Measurements from ENCODE around the gene LRP10.
"Not testable (repeated sequence)": the region's sequence is repeated elsewhere in the genome, so short reads cannot be mapped to it uniquely, and the experiment has no call there.

The LRP10 gene

DNA sequence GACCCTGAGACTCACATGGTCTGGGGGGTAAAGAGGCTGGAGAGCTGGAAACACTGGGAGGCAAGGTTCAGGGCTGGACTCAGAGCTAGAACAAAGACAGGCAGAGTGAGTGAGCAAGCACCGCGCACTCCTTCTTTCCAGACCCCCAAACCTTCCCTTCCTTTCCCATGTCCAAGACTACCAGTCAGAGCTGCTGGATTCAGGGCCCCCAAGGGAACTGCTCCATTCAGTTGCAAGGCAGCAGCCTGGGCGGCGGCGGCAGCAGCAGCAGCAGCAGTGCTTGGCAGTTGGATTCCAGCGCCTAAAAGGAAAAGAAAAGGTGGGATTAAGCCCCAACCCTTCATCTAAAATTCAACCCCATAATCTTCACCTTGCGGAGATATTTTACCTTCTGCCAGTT, 30.3 kb downstream of the LRP10 start:
- Mint-ChIP-seq H3K4me3 (no peak overlapping the region), H3K9me3 (no peaks in the 10 kb centered on the region), H3K36me3 (ENCODE audit: low read depth) (peaks cover 47% of the 10 kb centered on the region), H3K27me3 (no peaks in the 10 kb centered on the region), H3K27ac (no peak overlapping the region), H3K4me1 (peaks cover 16% of the 10 kb centered on the region)
- no peak for ATAC-seq
- DNase-seq: no peak

DNA sequence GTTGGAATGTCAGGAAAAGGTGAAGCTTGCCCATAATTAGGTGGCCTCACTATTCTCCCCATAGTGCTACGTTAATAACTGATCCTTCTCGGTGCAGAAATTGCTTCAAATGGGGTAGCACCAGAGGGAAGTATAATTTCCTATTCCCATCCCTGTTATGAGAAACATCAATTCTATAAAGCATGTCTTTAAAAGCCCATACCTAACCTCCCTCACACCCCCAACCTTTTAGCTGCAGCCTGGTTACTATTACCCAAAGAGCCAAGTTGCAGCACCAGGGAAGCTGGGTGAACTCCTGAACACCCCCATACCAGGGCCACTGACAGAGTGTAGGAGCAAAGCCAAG, 32.2 kb downstream of the LRP10 start:
- Mint-ChIP-seq H3K27ac (no peak overlapping the region), H3K4me3 (no peak overlapping the region), H3K36me3 (ENCODE audit: low read depth) (peaks cover 45% of the 10 kb centered on the region), H3K4me1 (peaks cover 7% of the 10 kb centered on the region), H3K27me3 (no peaks in the 10 kb centered on the region), H3K9me3 (no peaks in the 10 kb centered on the region)
- no peak for ATAC-seq
- no peak for DNase-seq

DNA sequence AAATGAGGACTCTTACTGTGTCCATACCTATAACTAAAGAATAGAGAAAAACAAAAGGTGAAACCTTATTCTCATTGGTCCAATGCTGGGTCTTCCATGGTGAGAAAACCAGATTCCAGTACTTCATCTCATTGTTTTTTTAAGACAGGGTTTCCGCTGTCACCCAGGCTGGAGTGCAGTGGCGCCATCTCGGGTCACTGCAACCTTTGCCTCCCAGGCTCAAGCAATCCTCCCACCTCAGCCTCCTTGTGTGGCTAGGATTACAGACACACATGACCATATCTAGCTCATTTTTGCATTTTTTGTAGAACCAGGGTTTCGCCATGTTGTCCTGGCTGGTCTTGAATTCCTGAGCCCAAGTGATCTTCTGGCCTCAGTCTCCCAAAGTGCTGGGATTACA, 34.1 kb downstream of the LRP10 start:
- Mint-ChIP-seq H3K4me3 (no peak overlapping the region), H3K4me1 (peaks cover 2% of the 10 kb centered on the region), H3K27ac (no peak overlapping the region), H3K36me3 (ENCODE audit: low read depth) (peaks cover 51% of the 10 kb centered on the region), H3K27me3 (no peaks in the 10 kb centered on the region), H3K9me3 (no peaks in the 10 kb centered on the region)
- ATAC-seq (no peak), DNase-seq (no peak)

DNA sequence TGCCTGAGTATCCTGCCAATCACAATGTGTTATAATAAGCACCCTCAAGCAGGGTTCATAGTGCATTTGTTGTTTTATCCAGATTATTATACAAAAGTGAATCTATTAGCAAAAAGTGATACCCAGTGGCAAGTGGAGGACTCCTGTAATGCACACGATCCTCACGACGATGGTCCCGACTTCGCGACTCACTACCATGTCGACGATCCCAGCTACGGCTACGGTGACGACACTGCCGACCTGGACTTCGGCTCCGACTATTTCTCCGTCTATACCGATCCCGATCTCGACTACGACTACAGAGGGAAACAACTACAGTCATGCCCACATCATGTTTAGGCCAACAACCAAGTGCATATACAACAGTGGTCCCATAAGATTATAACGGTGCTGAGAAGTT, 34.5 kb downstream of the LRP10 start:
- ATAC-seq (no peak), DNase-seq (no peak)
- Mint-ChIP-seq H3K36me3 (ENCODE audit: low read depth) (peaks cover 52% of the 10 kb centered on the region), H3K4me1 (no peaks in the 10 kb centered on the region), H3K4me3 (no peak overlapping the region), H3K27me3 (no peaks in the 10 kb centered on the region), H3K27ac (no peak overlapping the region), H3K9me3 (no peaks in the 10 kb centered on the region)

DNA sequence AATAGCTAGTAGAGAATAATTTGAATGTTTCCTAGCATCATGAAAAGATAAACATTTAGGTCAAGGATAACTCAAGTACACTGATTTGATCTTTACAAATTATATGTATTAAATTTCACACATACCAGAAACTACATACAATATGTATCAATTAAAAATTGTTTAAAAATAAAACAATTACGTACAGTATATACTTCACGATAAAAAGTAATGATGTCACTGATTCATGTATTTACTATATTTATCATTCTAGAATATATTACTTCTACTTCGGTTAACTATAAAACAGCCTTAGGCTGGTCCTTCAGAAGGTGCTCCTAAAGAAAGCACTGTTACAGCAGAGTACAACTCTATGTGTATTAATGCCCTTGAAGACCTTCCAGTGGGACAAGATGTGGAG, 35.9 kb downstream of the LRP10 start:
- Mint-ChIP-seq H3K4me1 (peaks cover 10% of the 10 kb centered on the region), H3K27me3 (no peaks in the 10 kb centered on the region), H3K4me3 (no peak overlapping the region), H3K27ac (no peak overlapping the region), H3K36me3 (ENCODE audit: low read depth) (peaks cover 53% of the 10 kb centered on the region), H3K9me3 (no peaks in the 10 kb centered on the region)
- no peak for DNase-seq
- no peak for ATAC-seq

DNA sequence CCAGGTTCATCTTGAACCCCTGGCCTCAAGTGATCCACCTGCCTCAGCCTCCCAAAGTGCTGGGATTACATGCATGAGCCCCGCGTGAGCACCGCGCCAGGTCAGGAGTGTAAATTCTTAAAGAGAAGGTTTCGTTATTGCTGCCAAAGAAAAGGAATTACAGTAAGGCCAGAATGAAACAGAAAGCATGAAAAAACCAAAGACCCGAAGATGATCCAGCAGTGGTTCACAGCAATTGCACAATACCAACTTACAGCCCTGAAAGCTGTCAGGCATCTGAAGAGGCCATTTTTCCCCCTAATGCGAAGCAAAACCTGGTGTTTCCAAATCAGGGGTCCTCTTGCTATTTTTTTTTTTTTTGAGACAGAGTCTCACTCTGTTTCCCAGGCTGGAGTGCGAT, 37.1 kb downstream of the LRP10 start:
- Mint-ChIP-seq H3K27me3 (no peaks in the 10 kb centered on the region), H3K4me1 (peaks cover 11% of the 10 kb centered on the region), H3K27ac (no peak overlapping the region), H3K36me3 (ENCODE audit: low read depth) (peaks cover 56% of the 10 kb centered on the region), H3K4me3 (no peak overlapping the region), H3K9me3 (no peaks in the 10 kb centered on the region)
- no peak for DNase-seq
- no peak for ATAC-seq

DNA sequence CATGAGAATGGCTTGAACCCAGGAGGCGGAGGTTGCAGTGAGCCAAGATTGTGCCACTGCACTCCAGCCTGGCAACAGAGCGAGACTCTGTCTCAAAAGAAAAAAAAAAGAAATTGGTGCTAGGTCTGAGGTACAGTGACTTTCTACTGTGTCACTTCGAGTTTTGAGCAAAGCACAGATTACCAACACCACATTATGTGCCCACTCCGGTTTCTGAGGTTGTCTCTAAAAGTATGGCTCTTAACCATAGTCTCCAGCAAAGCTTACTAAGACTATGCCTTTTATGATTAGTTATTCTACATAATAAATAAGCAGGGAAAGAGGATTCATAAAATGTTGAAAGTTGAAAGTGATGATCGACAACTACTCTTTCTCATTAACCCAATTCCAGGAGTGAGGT, 39.4 kb downstream of the LRP10 start:
- Mint-ChIP-seq H3K27me3 (no peaks in the 10 kb centered on the region), H3K4me3 (no peak overlapping the region), H3K9me3 (no peaks in the 10 kb centered on the region), H3K4me1 (peaks cover 24% of the 10 kb centered on the region), H3K27ac (no peak overlapping the region), H3K36me3 (ENCODE audit: low read depth) (peaks cover 36% of the 10 kb centered on the region)
- ATAC-seq: no peak
- DNase-seq: no peak

DNA sequence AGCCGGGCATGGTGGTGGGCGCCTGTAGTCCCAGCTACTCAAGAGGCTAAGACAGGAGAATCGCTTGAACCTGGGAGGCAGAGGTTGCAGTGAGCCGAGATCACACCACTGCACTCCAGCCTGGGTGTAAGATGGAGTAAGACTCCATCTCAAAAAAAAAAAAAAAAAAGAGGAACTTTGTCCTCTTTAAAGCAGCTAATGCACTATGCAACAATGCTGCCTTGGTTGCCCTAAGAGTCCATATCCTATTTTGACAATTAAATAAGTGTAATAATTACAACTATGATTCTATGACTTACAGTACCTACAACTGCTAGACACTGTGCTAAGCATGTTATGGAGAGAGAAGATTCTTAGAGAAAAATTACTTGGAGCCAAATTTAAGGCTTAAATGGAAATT, 43.3 kb downstream of the LRP10 start:
- not testable (repeated sequence) for ATAC-seq, H3K27ac Mint-ChIP-seq, H3K4me3 Mint-ChIP-seq, H3K9me3 Mint-ChIP-seq, DNase-seq, H3K27me3 Mint-ChIP-seq
- Mint-ChIP-seq H3K4me1 (peaks cover 58% of the 10 kb centered on the region), H3K36me3 (ENCODE audit: low read depth) (peaks cover 28% of the 10 kb centered on the region)

DNA sequence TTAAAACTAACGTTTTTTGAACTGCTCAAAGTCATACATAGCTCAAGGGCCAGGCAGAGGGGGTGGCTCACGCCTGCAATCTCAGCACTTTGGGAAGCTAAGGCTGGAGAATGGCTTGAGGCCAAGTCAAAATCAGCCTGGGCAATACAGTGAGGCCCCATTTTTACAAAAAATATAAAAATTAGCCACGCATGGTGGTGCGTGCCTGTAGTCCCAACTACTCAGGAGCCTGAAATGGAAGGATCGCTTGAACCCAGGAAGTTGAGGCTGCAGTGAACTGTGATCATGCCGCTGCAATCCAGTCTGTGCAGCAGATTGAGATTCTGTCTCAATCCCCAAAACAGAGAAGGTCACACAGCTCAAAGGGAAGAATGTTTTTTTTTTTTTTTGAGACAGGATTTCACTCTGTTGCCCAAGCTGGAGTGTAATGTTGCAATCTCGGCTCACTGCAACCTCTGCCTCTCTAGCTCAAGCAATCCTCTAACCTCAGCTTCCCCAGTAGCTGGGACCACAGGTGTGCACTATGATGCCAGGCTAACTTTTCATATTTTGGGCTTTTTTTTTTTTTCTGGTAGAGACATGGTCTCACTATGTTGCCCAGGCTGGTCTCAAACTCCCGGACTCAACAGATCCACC, 44.5 kb downstream of the LRP10 start:
- H3K9me3 Mint-ChIP-seq: no peaks in the 10 kb centered on the region
- peaks cover 3% of the 10 kb centered on the region for H3K27me3 Mint-ChIP-seq
- ATAC-seq (no peak), DNase-seq (no peak)
- peaks cover 35% of the 10 kb centered on the region for H3K36me3 Mint-ChIP-seq (ENCODE audit: low read depth)
- peaks cover 63% of the 10 kb centered on the region for H3K4me1 Mint-ChIP-seq
- H3K27ac Mint-ChIP-seq: peak overlapping the region; percentile 3
- peak overlapping the region; percentile 11 for H3K4me3 Mint-ChIP-seq

DNA sequence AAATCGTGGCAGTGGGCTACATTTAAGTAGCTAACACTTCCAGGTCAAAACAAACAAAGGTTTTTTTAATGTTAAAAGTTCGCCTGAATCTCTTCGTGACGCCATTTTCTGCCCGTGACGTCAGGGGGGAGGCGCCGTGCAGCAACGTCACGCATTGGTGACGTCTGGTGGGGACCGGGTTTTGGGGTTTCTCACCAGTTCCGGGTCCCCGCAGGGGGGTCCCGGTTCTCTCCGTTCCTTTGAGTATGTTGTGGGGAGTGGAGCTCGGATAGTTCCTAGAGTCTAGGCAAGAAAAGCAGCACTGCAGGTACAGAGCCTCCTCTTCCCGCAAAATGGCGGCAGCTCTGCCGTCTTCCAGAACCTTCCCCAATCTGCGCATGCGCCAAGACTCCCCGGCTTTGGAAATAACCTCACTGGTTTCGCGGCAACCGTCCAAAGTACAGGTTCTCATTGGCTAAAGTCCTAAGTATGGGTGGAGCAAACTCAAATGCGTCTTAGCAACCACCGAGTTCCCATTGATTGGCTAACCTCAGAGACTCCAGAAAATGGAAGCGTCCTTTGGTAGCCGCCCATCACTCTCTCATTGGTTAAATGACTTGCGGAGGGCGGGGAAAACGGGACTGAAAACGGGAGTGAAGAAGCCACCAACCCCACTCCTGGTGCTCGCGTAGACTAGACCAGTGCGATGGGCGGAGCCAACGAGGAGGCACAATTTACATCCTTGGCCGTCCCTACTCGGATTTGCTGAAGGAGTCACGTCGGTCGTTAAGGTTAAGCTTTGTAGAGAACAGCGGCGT, 47.5 kb downstream of the LRP10 start, which contains the start of gene RBM23:
Gene RBM23, minus strand, starts transcription at position 346 of the 797 bp plus-strand sequence.
- H3K27me3 Mint-ChIP-seq: peaks cover 3% of the 10 kb centered on the region
- H3K4me3 Mint-ChIP-seq: peak within 1 kb of the TSS; percentile 98
- peaks cover 40% of the 10 kb centered on the region for H3K36me3 Mint-ChIP-seq (ENCODE audit: low read depth)
- DNase-seq (peak; percentile 100), ATAC-seq (peak; percentile 96)
- H3K4me1 Mint-ChIP-seq: peaks cover 52% of the 10 kb centered on the region
- peak within 1 kb of the TSS; percentile 100 for H3K27ac Mint-ChIP-seq
- no peaks in the 10 kb centered on the region for H3K9me3 Mint-ChIP-seq

DNA sequence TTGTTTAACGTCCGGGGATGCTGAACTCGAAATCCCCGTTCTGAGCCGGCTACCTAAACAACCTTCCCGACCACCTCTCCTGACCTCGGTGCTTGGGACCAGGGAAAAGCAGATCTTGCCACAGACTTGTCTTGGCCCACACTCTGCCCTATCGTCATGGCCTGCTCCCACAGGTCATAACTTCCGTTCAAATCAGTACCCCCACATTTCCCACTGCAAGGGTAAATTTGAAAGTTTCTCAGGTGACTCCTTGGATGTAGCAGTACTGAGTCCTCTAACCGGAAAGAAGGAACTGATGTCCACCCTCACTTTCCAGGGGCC, 48.0 kb downstream of the LRP10 start:
- Mint-ChIP-seq H3K27ac (peak overlapping the region; percentile 100), H3K9me3 (no peaks in the 10 kb centered on the region), H3K36me3 (ENCODE audit: low read depth) (peaks cover 45% of the 10 kb centered on the region), H3K4me3 (peak overlapping the region; percentile 98), H3K27me3 (peaks cover 3% of the 10 kb centered on the region), H3K4me1 (peaks cover 49% of the 10 kb centered on the region)
- DNase-seq (no peak), ATAC-seq (peak; percentile 1)

DNA sequence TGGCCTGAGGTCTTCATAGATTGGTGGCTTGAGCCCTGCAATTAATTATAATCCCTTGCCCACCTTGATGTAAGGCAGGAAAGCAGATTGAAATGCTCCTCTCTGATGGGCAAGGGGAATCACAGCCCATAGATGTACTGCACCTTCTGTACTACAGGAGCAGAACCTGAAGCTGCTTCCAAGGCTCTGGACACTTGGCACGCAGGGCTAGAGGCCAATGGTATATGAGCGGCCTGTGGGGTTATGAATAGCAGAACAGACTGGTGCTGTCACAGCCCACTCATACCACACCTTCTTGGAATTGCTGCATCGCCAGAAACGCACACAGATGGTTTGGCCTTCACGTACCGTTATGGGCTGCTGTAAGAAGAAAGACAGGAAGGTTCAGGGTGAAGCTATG, 49.2 kb downstream of the LRP10 start:
- Mint-ChIP-seq H3K27ac (no peak overlapping the region), H3K4me3 (no peak overlapping the region), H3K27me3 (peaks cover 3% of the 10 kb centered on the region), H3K9me3 (no peaks in the 10 kb centered on the region), H3K4me1 (peaks cover 41% of the 10 kb centered on the region), H3K36me3 (ENCODE audit: low read depth) (peaks cover 50% of the 10 kb centered on the region)
- DNase-seq (no peak), ATAC-seq (no peak)

DNA sequence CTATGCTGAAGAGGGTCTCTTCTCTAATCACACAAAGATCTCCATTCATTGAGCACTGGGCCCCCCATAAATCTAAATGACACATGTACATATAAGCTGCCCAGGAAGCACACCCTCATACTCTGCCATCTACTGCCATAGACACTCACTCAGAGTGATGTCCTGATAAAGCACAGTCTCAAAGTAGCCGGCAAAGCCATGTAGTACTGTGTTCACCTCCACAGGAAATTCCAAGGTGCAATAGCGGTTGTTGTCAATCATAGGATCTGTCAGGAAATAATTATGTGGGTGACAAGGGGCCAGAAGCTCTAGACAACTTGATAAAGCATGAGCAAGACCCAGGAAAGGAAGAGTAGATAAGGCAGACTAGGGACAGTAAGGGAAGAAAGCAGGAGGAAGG, 50.8 kb downstream of the LRP10 start:
- ATAC-seq (no peak), DNase-seq (no peak)
- Mint-ChIP-seq H3K36me3 (ENCODE audit: low read depth) (peaks cover 64% of the 10 kb centered on the region), H3K9me3 (no peaks in the 10 kb centered on the region), H3K27me3 (peaks cover 3% of the 10 kb centered on the region), H3K4me3 (no peak overlapping the region), H3K4me1 (peaks cover 36% of the 10 kb centered on the region), H3K27ac (no peak overlapping the region)

DNA sequence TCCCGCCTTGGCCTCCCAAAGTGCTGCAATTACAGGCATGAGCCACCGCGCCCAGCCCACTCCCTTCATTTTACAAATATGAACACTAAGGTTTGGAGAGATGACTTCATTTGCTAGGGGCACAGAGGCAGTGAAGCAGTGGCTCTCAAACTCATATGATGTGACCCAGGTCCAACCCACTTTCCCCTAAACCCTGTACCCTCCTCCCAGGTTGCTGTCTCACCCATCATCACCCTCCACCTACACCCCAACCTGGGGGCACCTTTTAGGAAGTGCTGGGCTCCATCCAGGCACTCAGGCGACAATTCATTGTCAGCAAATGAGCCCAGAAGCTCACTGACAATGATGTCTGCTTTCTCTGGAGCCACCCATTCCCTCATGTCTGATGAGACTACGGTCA, 52.2 kb downstream of the LRP10 start:
- ATAC-seq: no peak
- Mint-ChIP-seq H3K4me3 (no peak overlapping the region), H3K27me3 (peaks cover 3% of the 10 kb centered on the region), H3K36me3 (ENCODE audit: low read depth) (peaks cover 68% of the 10 kb centered on the region), H3K9me3 (no peaks in the 10 kb centered on the region), H3K27ac (no peak overlapping the region), H3K4me1 (peaks cover 39% of the 10 kb centered on the region)
- no peak for DNase-seq

DNA sequence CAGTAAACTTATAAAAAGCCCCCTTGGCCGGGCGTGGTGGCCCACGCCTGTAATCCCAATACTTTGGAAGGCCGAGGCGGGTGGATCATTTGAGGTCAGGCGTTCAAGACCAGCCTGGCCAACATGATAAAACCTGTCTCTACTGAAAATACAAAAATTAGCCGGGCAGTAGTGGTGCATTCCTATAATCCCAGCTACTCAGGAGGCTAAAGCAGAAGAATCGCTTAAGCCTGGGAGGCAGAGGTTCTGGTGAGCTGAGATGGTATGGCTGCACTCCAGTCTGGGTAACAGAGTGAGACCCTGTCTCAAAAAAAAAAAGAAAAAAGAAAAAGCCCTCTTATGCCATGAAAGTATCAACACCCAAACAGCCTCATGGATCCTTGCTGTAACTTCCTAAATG, 54.0 kb downstream of the LRP10 start:
- no peak overlapping the region for H3K27ac Mint-ChIP-seq
- H3K9me3 Mint-ChIP-seq: no peaks in the 10 kb centered on the region
- H3K36me3 Mint-ChIP-seq (ENCODE audit: low read depth): peaks cover 60% of the 10 kb centered on the region
- DNase-seq: no peak
- H3K4me1 Mint-ChIP-seq: peaks cover 24% of the 10 kb centered on the region
- H3K27me3 Mint-ChIP-seq: no peaks in the 10 kb centered on the region
- ATAC-seq: no peak
- H3K4me3 Mint-ChIP-seq: no peak overlapping the region
